ENCODE measurements around the gene ANGPTL2.

DNA sequence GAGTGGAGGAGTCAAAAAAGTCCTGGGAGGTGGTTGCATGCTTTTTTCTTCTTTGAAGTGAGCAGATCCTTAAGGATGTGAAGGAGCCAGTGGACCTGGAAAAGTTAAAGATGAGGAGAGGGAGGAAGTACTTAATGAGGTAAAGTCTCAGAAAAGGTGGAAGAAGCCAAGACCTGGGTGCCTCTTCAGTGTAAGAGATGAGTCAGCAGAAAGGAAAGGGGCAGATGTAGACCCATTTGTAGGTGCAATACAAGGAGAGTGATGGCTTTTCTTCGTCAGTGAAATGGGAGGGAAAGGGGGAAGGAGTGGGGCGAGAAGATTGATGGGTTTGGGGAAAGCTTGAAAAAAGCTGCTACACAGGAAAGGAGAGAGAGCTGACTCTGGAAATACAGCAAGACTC lies 82.9 kb downstream of the ANGPTL2 start:
- TF ChIP-seq, protein P1, sequence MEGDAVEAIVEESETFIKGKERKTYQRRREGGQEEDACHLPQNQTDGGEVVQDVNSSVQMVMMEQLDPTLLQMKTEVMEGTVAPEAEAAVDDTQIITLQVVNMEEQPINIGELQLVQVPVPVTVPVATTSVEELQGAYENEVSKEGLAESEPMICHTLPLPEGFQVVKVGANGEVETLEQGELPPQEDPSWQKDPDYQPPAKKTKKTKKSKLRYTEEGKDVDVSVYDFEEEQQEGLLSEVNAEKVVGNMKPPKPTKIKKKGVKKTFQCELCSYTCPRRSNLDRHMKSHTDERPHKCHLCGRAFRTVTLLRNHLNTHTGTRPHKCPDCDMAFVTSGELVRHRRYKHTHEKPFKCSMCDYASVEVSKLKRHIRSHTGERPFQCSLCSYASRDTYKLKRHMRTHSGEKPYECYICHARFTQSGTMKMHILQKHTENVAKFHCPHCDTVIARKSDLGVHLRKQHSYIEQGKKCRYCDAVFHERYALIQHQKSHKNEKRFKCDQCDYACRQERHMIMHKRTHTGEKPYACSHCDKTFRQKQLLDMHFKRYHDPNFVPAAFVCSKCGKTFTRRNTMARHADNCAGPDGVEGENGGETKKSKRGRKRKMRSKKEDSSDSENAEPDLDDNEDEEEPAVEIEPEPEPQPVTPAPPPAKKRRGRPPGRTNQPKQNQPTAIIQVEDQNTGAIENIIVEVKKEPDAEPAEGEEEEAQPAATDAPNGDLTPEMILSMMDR (IDR thresholded peaks at IDR 0.05; ENCODE audit: low read depth, low read length) = no peak
- TF ChIP-seq POLR2A (IDR thresholded peaks at IDR 0.05; ENCODE audit: extremely low read depth, insufficient read length) (no peak), MYC (IDR thresholded peaks at IDR 0.05; ENCODE audit: low read depth, low read length) (no peak)
- TF ChIP-seq, protein P2, sequence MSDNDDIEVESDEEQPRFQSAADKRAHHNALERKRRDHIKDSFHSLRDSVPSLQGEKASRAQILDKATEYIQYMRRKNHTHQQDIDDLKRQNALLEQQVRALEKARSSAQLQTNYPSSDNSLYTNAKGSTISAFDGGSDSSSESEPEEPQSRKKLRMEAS (IDR thresholded peaks at IDR 0.05; ENCODE audit: low read depth, low read length) = no peak

Data from NB4 (cell line).